Stimulated activated CD4-positive, alpha-beta T cell treated with anti-CD3 and anti-CD28 coated beads, Interleukin-15, amount 100 ng/mL, for 24 hours (primary cell): ENCODE results near the gene NOTCH3.

Source experiments
- DNase-seq: peaks from one replicate; pipeline ENCODE4 v3.0.0-alpha.2; 2020

The NOTCH3 gene

DNA sequence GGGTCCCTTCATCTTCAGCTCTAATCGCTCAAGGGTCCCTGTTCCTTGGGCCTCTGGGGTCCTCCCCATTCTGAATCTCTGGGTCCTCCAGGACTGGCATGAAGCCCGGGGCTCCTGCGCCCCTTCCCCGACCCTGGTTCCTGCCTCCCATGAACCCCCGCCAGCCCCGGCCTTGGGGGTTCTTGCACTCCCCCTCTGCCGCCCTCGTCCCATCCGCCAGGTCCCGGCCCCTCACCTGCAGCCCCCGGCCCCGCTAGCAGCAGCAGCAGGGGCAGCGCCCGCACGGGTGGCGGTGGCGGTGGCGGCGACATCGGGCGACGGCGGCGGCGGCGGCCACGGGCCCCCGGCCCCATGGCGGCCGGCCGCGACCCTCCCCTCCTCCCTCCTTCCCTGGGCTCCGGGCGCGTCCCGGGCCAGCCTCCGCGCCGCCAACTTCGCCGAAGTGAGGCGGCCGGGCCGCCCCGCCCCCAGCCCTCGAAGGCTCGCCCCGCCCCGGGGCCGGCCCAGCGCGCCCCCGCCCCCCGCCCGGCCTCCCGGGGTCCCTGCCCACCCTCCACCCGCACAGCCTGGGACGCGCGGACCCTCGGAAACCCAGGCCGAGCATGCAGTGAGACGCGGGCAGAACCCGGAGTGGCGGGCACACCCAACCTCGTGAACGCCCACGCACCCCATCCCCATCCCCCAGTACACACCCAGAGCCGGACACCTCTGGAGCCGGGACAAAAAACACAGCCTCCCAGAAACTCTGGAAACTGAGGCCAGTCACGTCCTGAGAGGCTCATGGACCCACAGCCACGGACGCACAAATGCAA is at the start of gene NOTCH3:
Gene NOTCH3, minus strand, starts transcription at position 443 of the 812 bp plus-strand sequence. Its CDS starts 90 bp downstream, at position 353.
- DNase-seq: no peak

DNA sequence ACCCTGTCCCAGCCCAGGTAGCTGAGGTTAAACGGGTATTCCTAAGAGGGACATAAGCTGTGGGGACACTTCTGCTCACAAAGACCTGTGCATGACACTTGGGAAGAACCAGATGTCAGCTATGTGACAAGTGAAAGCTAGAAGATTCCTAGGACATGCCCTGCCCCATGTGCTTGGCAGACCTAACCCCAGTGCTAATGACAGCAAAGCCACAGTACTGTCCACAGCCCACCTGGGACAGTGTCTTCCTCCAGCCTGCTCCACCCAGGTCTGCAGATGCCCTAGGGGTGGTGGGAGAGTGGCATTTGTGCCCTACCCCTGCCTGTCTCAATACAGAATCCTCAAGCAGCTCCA is 49.8 kb upstream of the NOTCH3 start:
- no peak for DNase-seq

DNA sequence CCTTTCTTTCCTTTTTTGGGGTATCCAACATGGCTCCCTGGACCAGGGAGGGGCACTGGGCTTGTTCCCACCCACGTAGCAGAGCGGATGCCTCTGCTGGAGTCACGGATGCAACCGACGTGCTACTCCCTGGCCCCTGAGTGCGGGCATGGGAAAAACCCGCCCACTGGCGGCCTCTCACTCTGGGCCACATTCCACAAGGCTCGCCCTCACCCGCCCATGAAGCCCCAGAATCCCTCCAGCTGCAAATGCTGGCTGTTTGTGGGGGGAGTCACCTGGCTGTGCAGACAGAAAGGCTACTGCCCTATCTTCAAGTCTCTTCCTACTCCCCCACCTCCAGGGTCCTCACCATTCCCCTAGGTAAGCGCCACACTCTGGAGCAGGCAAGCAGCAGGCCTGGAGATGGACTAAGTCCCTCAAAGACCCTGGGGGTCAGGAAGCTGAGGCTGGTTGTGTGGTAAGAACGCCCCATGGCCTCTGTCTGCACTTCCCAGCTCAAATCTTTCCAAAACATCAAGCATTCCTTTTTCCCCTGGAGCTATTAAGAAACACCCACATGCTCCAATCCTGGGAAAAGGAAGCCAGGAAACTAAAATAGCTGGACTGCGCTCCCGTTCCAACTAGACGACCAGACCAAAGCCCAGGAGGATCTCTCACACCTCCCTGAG is 49.3 kb upstream of the NOTCH3 start:
- no peak for DNase-seq

GRCh38 chr19:15249528-15249874 is 48.7 kb upstream of the NOTCH3 start:
- no peak for DNase-seq

GRCh38 chr19:15248648-15249527 is 48.1 kb upstream of the NOTCH3 start:
- no peak for DNase-seq

DNA sequence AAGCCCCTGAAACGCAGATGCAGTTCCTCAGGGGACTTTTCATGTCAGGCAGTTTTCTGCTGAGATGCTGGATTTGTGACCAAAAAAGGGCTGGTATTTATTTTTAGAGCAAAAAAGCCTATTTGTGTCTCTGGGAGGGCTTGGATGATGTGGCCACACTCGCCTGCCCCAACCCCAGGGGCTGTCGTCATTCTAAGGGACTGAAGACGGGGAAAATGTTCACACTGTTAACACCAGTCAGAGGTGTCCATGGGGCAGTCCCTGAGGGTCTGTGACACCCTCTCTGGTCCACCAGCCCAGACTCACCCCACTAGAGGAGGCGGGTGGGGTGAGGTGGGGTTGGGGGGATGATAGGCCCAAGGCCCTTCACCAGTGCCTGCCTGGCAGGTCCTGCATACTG is 47.3 kb upstream of the NOTCH3 start:
- DNase-seq: no peak

DNA sequence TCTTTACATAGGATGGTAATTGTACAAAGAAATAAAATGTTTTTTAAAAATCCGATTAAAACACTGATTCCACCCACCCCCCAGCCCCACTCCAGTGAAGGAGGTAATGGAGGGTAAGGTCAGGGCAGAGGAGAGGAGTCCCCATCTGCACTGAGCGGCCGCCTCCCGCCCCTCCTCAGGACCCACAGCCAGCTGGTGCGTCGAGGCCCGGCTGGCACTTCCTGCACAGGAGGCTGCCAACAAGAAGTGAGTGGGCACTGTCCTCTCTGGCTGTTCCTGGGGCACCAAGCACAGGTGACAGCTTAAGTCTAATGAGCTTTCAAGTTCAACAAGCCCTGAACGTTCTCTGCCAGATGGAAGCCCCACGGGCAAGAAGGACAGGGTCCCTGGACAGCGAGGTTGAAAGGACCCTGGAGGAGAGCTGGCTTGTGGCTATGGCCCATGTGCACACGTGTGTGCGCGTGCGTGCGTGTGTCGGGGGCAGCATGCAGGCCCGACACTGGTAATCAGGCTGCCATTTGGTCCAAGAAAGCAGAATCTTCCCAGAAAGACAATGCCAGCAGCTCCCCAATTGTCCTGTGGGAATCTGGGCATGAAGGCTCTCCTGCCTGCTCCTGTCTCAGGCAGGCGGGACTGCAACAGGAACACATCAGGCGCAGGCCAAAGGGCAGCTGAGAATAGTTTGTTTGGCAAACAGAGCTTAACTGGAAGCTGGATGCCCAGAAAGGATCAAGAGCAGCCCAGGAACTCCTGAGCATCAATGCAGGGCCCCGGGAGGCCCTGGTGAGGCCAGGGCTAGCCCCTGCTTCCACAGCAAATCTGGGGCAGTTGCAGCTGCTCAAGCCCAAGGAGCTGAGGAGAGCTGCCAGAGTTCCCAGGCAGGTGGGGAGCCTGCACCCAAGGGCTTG is 46.6 kb upstream of the NOTCH3 start:
- no peak for DNase-seq

GRCh38 chr19:15246198-15246481 is 45.3 kb upstream of the NOTCH3 start:
- DNase-seq: no peak

- no peak for DNase-seq
Observed at GRCh38 chr19:15245370-15246197, 44.8 kb upstream of the NOTCH3 start.

DNA sequence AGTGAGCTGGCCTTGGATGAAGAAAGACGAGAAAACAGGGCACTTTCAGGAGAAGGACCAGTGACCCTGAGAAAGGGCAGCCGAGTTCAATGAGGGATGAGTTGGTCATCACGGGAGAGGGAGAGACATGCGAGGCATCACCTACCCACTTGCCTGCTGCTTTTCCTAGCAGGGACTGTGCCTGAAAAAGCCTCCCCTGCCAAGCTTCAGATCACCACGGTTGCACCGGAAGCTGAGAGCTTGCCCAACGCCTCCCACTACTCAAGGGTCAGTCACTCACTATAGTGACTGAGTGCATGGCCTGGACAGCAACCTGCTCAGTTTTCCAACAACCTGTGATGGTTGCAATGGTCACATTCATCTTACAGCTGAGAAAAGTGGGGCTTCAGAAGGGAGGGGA is 44.0 kb upstream of the NOTCH3 start:
- DNase-seq: no peak

- no peak for DNase-seq
Observed at GRCh38 chr19:15244106-15244803, 43.5 kb upstream of the NOTCH3 start.

- DNase-seq: no peak
Observed at GRCh38 chr19:15243236-15243957, 42.6 kb upstream of the NOTCH3 start.

- DNase-seq: no peak
Observed at GRCh38 chr19:15241259-15241910, 40.6 kb upstream of the NOTCH3 start.

DNA sequence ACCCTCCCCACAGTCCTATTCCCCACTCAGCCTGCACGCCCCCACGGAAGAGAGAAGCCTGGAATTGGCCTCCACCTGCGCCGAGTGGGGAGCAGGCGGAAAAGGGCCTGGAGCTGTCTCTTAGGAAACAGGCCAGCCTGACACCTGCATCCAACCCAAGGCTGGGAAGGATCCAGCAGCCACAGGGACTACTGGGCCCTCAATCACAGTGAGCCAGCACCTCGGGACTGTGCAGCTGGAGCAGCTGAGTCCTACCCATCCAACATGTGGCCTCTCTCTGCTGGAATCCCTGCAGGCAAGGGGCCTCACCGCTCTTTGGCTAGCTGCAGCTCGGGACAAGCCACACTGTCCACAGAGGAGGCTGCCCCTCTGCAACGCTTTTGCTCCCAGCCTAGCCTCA is 39.7 kb upstream of the NOTCH3 start:
- DNase-seq: no peak

DNA sequence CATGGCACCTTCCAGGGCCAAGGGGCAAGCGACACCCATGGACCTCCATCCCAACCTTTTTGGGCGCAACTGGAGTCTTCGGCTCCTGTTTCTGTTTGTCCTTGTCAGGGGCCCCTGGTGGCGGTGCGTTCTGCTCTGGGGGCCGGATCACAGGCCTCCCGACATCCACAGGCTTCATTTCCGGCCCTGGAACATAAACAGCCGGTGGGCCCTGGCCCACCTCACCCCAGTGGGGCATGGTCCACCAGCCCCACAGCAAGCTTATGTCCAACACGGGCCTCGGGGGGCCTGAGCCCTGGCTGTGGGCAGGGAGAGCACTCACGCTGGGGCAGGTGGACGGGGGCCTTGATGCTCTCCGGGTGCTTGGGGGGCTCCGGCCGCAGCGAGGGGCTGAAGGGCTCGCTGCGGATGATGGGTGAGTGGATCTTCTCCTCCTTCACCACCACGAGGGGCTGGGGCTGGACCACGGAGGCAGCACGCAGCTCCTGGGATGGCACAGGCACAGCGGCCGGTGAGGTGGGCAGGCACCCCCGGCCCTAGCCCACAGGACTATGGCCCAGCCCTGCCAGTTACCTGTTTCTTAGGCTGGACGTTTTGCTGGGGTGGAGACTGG is 38.6 kb upstream of the NOTCH3 start:
- DNase-seq: no peak

DNA sequence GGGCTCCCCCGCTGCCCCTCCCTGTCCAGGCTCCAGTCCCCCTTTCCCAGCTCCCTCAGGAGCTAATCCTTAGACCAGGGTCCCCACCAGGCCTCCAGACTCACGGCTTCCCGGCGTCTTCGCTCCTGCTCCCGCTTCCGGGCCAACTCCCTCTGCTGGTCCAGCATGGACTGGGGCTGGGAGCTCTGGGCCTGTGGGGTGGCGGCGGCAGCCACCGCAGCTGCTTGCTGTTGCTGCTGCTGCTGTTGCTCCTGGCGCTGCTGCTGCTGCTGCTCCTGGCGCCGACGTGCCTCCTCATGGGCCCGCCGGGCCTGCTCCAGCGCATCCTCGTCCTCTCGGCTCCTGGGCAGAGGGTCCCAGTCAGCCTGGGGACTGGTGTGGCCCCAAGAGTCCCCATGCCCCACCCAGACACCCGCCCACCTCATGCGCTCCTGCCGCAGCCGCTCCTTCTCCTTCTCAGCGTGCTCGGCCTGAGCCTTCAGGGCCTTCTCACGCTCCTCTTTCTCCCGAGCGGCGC is 37.9 kb upstream of the NOTCH3 start:
- DNase-seq: no peak

- no peak for DNase-seq
Observed at GRCh38 chr19:15237759-15238638, 37.2 kb upstream of the NOTCH3 start.

GRCh38 chr19:15236886-15237285 is 36.1 kb upstream of the NOTCH3 start:
- DNase-seq: no peak
